NCI-H1105 treated with DMSO at 0.1 percent for 48 hours (cell line): ENCODE data around the gene TLK1.
A peak's percentile ranks its signal among the peaks of the same experiment; 100 is the strongest.

ENCODE experiments used
- DNase-seq: peaks from one replicate; lab custom pipeline; 2025; lab: John Stamatoyannopoulos, UW

The TLK1 gene

DNA sequence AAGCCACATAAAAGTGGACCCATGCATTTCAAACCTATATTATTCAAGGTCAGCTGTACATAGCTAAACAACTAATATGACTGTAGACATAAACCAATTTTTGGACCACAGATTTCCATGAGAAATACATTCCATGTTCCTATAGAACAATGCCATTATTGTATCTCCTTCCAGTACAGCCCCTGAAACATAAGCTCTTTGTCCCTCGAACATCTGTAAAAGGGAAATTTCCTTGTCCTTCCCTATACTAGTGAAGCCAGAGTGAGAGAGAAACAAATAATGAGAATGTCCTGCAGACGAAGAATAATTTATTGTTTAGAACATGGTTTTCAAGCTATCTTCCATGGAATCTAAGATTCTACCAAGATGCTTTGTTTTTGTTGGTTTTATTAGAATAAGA is 156.3 kb downstream of the TLK1 start:
- DNase-seq, result no peak

DNA sequence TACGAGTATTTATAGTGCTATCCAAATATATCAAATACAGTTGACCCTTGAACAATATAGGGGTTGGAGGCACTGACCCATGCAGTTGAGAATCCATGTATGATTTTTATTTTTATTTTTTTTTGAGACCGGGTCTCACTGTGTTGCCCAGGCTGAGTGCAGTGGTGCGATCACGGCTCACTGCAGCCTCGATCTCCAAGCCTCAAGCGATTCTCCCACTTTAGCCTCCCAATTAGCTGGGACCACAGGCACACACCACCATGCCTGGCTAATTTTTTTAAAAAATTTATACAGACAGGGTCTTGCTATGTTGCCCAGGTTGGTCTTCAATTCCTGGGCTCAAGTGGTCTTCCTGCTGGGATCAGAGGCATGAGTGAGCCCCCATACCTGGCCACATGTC is 161.0 kb downstream of the TLK1 start:
- no peak for DNase-seq

DNA sequence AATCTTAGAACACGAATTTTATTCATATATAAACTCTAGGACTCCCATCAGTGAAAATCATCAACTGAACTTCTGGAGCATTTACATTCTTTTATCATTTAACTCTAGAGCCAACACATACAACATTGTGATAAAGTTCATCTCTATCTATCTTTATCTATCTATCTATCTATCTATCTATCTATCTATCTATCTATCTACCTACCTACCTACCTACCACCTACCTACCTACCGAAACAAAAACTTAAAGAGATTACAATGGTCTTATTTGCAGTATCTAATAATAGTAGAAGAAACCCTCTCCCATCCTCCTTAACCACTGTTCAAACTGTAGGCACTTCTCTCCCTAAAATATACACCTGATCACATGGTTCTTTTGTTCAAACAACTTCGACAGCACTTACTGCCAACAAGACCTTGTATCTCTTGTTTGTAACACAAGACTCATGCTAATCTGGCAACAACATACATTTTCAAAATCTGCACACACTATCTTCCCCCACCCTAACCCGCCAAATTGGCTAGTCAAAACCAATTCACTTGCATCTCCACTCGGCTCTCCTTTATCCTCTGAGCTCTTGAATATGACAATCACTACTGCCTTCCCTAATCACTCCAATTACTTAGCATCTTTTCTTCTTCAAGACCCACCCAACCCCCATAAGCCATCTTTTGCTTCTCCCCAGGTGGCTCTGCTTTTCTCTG is 162.6 kb downstream of the TLK1 start:
- peak; percentile 7 for DNase-seq

DNA sequence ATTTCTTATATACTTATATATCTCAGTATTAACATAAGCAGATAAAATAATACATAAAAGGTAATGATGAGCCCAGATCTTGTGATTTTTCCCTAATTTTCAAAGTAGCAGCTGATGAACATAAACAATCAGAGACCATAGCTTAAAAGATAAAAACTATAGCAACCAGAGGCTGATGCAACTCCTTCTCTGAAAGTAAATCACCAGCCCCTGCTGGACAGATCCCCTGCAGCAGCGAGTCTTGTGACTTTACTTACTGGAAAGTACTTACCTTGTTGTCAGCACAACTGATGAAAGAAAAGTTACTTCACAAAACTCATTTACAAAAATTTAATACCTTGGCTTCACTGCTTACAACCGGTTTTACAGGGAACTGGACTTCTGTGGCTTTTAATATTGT is 164.4 kb downstream of the TLK1 start:
- no peak for DNase-seq

DNA sequence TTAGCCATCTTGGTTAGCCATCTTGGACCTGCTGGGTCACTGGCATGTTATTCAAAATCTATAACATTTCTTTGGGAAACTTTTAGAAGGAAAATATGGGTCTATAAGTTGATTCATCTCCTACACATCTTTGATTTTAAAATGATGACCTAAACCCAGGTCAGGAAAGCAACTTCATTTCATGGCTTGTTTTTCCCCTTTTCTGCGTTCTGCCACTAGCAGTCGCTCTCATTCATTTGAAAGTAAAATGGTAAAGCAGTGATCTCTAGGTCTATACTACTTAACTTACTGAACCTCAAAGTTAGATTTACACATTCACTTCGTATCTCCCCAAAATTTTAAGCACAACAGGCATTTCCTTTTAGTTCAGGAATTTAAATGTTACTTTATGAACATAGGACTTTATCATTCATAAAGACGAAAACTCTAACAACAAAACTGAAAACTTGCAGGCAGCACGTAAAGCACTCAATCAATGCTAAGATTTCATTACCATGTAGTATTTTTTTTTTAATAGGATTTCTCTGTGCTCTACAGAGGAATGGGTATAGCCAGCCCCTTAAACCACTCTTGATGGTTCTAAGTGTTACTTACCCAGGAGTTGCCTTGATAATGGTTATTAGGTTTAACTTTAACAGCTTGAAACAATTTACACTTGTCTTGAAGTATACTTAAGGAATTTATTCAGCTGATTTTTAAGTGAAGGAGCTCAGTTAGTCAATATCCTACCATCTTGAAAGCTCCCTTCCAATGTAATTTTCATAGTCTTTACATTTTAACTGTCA is 169.1 kb downstream of the TLK1 start:
- DNase-seq, result no peak

DNA sequence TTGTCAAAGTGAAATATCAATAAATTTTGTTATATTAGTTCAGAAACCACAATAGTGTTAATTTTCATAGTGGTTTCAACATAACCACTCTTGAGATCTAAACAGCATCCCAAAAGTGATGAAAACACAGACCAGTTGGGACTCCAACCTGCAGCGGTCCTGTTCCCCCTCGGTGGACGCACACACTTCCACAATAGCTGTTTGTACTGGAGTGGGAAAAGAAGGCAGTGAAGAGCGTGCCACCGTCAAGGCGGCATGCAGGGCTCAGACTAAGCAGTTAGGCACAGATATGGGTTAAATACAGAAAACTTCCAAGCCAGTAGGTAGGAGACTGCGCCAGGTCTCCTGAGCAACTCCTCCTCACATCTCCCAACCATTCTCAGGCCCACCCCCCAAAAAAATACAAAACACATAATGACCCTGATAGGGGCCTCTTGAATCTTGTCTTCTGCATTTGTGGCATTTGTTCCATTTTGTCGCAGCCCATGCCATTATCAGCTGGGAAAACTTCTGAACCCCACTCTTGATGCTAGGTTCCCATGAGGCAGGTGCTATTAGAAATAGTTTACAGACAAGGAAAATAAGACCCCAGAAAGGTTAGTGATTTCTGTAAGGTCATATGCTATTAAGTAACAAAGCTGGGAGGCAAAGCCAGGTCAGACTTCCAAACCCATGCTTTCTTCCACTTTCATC is 174.0 kb downstream of the TLK1 start:
- DNase-seq, result no peak

DNA sequence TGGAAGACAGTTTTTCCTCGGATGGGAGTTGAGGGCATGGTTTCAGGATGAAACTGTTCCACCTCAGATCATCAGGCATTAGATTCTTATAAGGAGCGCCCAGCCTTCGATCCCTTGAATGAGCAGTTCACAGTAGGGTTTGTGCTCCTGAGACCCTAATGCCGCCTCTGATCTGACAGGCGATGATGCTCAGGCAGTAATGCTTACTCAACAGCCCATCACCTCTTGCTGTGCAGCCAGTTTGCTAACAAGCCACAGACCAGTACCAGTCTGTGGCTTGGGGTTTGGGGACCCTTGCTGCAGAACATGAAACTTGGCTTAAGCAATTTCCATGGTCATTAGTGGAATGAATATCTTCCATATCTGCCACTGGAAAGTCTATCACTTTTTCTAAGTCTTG is 175.3 kb downstream of the TLK1 start:
- DNase-seq, result no peak

DNA sequence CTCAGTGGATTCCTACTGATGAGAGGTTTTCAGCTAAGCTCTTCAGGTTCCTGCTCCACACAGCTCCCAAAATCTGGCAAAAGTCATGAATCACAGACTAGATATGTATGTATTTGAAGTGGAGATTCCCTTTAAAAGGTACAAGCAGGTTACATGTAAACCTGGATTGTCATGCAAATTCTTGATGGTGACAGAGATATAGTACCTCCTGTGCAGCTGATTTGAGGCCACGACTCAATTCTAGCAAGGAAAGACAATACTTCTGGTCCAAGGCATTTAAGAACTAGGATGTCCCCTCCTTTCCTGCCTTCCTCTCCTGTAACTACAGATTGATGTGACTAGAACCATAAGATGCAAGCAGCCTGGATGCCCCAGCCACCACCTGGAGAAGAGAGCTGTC is 176.6 kb downstream of the TLK1 start:
- no peak for DNase-seq

DNA sequence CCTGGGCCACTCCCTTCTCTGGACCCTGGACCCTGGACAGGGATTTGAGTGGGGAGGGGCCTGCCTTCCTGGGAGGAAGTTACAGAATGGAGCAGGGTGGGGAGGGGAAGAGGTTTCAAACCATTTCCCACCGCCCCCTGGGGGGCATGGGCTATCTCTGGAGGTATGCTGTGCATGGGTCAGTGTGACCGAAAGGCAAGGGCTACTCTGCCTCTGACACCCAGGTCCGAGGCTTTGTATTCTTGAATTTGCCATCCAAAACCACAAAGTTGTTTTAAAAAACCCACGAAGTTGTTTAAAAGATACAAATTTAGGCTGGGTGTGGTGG is 184.8 kb downstream of the TLK1 start:
- no peak for DNase-seq

DNA sequence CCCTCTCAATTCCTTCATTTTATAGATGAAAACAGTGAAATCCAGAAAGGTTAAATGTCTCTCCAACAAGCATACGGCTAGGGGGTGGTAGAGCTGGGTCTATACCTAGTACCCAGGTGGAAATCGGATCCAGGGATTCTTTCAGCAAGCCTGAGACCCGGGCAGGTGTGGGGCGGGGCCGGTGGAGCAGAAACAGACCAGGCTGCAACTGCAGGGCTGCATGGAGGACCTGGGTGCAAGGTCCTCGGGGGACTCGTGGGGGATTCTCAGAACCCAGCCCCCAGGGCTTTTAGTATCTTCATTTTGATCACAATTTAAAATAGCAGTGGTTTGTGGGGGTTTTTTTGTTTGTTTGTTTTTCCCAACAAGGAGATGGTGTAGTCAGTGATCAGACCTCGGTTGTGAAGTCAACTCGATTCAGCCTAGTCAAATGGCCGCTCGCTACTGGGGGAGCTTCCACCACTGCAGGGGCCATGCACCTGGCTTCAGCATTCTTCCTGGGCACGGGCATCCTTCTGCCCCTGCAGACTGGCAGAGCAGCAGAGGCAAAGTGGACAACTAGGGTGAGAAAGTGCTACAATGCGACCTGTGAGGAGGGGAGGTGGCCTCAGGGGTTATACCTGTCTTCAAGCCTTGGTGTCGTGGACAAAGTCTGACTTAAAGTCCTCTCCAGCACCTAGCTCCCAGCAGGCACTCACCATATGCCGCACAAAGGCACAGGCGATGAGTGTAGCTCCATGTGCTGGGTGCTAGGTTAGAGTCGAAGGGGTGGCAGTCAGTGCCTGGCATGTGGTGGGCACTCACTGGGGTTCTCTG is 185.4 kb downstream of the TLK1 start:
- no peak for DNase-seq

DNA sequence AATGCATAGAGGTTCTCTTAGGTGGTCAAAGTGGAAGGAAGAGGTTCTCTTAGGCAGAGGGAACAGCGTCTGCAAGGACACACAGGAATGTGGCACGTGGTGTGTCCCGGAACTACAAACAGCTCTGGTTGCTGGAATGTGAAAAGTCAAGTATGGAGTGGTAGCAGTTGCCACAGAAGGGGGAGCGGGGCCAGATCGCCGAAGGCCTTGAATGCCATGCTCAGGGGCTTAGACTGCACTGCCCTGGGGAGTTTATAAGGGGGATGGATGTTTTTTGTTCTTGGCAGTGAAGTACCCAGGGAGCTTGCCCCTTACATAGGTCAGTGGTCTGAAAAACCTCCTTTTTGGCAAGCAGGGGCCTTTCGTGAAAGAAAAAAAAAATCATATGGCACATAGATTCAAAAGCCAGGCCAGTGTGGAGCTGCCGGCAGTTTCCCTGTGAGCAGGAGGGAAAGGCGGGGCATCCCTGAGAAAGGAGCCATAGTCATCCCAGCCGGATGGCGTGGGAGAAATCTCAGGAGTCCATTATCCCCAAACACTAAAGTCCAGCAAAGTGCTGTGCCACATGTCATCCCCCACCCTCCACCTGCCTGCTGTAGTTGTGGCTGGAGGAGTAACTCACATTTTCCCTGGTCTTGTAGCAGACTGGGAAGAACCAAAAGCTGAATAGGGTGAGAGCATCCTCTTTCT is 186.2 kb downstream of the TLK1 start:
- no peak for DNase-seq

DNA sequence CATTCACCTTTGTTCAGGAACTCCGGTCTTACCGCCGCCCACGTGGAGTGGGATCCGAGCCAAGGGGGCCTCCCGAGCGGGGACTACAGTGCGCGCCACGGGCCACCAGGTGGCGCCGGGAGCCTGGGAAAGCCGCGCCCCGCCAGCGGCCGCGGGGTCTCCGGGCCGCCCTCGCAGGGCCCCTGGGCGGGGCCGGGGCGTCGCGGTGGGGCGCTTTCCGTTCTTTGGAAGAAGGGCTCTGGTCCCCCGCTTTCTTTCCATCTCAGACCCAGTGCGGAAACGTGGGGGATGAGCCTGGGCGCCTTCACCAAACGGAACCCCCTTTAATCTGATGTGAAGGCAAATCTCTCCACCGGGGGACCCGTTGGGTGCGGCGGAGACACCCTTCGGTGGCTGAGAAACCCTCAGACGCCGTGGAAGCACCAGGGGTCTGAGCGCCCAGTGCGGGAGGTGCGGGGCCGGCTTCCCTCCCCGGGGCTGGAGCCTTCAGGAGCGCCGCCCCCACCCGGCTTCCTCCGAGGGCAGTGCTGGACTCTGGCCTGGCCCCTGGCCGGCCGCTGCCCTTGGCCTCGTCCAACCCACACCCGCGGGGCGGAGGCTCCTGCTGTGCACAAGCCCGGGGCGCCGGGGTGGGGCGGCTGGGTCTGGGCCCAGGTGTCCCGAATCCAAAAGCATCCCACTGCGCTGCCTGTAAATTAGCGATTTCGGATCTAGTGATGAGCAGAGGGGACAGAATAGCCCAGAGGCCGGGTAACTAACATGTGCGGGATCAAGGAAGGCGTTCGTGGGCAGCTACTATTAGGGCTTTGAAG is 187.0 kb downstream of the TLK1 start:
- peak; percentile 81 for DNase-seq

DNA sequence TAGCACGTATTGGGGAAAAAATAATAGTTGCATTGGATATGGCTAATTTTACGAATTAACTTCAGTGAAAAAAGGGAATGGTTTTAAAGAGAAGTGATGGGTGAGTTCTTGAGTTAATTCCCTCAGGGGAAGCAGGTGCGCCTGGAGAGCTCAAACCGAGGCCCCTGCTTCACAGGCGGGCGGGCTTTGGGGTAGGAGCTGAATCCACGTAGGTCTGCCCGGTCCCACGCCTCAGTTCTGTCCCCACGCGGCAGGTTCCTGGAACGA is 187.5 kb downstream of the TLK1 start:
- no peak for DNase-seq

DNA sequence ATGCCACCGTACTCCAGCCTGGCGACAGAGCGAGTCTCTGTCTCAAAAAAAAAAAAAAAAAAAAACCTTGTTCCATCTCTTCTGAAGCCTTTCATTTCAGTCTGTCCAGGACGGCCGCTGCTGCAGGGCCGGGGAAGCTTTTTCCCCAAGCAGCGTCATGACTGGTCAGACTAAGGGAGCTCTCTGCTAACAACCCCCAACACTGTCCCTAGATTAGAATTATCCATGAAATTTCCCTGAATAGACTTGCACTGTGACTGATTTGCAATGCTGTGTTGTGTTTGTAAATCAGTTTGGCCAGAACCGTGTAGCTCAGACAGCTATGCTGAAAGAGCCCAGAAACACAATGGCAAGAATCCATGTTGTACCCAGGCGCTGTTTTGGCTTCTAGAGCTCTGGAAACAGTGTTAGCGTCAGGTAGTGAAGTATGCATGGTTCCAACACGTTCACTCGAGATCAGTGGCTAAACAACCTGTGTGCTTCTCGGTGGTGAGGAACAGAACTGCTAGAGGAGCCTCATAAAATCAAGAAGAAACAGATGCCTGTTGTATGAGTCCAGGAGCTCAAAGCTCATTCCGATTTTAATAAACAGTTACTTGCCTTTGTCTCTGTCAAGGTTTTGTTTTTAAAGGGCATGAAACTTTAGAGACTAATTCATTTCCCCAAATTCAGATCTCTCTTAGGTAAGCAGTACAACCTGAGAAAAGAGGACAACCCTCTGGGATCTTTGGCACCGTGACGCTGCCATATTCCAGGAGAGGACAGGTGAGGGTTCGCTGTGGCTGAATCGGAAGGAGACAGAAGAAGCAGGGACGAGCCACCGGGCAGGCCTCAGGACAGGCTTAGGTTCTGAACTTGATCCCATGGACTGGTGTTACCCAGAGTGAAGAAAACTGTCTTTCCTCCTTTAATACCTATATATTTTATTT is 188.1 kb downstream of the TLK1 start:
- no peak for DNase-seq

DNA sequence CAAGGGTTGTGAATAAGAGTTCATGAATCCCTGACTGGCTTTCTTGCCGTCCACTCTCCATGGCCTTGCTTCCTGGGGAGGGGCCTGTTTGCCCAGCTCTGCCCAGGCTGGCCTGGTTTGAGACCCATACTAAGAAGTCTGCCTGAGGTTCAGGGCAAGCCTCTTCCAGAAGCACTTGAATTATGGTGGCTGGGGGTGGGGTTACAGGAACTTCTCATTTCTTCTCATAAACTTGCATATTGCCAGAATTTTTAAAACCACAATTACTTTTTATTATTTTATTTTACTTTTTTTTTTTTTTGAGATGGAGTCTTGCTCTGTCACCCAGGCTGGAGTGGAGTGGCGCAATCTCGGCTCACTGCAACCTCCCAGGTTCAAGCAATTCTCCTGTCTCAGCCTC is 189.6 kb downstream of the TLK1 start:
- DNase-seq, result no peak

DNA sequence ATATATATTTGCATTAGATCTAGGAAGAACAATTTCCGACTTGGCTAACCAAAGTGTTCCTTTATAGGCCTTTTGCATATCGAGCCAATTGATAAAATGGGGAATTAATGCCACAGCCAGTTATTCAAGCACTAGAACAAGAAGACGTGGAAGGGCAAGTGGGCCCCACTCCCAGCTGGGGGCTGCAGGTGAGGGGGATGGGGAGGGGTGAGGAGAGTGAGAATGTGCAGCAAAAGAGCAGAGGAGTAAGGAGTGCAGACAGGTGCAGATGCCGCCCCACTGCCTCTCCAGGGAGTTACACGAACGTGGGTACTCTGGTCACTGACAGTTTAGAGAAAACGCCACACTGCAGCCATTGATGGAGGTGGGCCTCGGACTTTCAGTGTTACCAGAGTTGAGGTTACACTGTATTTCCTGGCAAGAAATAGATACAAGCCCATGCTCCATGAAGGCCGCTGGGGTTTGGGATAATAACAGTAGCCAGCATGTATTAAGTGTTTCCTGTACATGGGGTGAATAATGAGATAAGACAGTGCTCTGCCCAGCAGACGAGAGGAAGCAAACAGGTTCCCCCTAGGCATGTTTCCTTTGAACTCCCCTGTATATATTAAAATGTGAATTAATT is 190.7 kb downstream of the TLK1 start:
- DNase-seq, result no peak

DNA sequence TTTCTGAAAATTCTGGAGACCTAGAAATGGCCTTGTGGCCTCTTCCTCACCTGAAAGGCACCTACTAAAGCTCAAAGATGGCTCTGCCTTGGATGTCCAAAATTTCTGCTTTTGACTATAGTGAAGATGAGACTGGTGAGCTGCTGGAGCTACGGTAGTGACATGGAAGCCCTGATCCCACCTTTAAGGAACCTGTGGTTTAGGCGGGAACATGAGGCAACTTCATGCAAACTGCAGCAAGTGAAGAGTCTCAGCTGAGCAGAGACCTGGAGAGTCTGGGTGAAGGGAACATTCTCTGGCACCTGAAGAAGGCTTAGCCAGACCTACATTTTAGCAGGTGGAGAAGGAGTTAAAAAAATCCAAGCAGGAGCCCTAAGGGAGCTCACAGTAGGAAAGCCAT is 191.7 kb downstream of the TLK1 start:
- DNase-seq, result no peak

DNA sequence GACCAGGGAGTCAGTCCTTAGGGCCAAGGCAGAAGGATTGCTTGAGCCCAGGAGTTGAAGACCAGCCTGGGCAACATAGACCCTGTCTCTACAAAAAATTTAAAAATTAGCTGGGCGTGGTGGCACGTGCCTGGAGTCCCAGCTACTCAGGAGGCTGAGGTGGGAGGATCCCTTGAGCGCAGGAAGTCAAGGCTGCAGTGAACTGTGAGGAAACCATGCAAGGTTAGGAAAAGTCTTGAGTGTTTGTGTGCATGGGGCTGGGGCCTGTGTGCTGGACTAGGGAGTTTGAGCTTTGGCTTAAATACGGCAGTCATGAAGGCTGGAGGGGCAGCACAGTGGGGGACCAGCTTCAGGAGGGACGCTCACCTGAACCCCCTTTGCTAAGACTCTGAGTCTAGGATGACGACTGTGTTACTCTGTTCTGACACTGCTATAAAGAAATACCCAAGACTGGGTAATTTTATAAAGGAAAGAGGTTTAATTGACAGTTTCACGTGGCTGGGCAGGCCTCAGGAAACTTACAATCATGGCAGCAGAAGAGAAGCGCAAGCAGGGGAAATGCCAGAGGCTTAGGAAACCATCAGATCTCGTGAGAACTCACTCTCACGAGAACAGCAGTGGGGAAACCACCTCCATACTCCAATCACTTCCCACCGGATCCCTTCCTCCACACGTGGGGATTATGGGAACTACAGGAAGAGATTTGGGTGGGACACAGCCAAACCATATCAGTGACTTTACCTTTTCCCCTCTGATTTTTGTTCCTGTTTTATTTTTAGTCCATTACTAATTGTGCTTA is 192.3 kb downstream of the TLK1 start:
- no peak for DNase-seq

DNA sequence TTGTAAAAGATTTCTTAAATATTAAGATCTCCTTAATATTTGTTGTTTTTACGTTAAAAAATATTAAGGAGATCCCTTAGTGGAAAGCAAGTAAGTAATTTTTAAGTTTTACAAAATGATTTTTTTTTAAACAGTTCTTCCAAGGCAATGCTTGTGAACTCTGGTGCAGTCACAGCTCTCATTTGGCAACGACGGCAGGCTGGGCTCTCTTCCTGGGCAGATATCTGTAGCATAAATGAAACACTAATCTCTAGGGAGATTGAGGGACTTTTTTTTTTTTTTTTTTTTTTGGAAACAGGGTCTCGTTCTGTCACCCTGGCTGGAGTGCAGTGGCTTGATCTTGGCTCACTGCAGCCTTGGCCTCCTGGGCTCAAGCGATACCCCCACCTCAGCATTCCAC is 193.1 kb downstream of the TLK1 start:
- no peak for DNase-seq
